Mesenteric fat pad (tissue), 1 donor: ENCODE measurements around the gene TET2. TPM values are rescaled to one million over a fixed set of nuclear protein-coding genes. Genes with fewer than 3 reads are reported as not detected.

ENCODE experiments used
- DNase-seq: peaks from one replicate; pipeline ENCODE4 v3.0.0-alpha.2; 2020; ENCODE audit warnings: low spot score
- long read RNA-seq: library from polyadenylated mRNA; unstranded; transcript quantifications from one replicate; pipeline ENCODE4 v2.0.0, GENCODE V29; 2020
- total RNA-seq: library from RNA; stranded (reverse); fragmentation: NEBNext Ultra II Directional; extraction: Animal tissue kit (Norgen Biotek cat#: 25700); gene quantifications from one replicate; pipeline ENCODE4 v1.2.1, GENCODE V29; 2021
- donor health status: DM: yes; HTN: yes; CAD: no.

The TET2 gene
- total RNA-seq, result 23.9 TPM
- long read RNA-seq, partial matches to known transcripts, result 24 of 25 reads
- long read RNA-seq, other reads (novel, unspliced or antisense), result 1 of 25 reads

DNA sequence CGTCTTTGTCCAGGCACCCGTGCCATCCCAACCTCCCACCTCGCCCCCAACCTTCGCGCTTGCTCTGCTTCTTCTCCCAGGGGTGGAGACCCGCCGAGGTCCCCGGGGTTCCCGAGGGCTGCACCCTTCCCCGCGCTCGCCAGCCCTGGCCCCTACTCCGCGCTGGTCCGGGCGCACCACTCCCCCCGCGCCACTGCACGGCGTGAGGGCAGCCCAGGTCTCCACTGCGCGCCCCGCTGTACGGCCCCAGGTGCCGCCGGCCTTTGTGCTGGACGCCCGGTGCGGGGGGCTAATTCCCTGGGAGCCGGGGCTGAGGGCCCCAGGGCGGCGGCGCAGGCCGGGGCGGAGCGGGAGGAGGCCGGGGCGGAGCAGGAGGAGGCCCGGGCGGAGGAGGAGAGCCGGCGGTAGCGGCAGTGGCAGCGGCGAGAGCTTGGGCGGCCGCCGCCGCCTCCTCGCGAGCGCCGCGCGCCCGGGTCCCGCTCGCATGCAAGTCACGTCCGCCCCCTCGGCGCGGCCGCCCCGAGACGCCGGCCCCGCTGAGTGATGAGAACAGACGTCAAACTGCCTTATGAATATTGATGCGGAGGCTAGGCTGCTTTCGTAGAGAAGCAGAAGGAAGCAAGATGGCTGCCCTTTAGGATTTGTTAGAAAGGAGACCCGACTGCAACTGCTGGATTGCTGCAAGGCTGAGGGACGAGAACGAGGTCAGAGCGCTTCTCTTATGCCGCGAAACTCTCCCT lies at the start of gene TET2:
TET2 (plus strand) TSS at position 601 of the 740 bp plus-strand sequence. CDS start 87,067 bp downstream, outside the sequence.
- peak; percentile 93 for DNase-seq

DNA sequence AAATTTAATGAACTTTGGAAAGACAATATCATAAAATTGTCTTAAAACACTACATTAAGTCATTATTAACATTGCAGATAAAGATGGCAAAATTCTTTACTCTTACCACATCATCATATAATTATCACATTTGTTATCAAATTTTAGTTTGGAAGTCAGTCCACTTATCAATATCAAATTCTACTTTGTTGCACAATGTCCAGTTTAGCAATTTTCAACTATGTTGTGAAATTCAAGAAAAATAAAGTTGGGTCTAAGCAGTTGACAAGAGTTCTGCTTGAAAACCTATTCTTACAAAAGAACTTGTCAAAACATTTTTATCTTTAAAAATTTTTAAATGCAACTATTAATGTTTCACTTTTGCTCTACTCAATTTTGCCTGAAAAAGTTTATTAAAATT lies 44.7 kb upstream of the TET2 start:
- no peak for DNase-seq

GRCh38 chr4:105106426-105106825 lies 40.2 kb upstream of the TET2 start:
- no peak for DNase-seq

DNA sequence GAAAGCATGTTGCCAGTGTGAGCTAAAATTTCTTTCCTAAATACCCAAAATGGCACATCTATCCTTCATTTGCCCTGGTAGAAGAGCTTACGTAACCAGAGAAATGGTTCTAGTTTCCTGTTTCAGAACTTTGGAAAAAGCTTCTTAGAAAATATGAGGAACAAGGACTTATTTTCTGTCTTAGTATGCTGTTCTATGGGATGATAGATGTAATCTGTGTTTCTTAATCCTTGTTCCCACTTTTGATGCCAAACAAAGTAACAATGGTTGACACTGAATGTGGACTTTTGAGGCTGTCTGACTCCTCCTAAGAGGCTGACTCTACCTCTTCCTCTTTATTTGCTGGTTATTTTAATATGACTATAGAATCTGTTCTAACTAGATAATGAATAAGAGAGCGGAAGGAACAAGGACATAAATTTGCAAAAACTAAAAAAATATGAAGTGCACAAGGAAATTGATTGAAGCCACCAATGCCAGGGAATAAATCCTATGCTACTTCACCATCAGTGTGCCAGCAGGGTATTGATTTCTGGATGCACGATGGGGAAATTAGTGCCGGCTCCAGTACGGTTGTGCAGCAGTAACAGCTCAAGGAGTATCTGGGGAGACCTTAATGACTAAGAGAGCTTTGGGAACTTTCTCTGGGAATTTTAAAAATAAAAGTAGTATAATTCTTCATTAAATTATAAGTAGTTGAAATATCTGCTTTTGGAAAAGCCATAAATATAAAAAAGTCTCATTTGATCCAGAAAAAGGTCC lies 39.4 kb upstream of the TET2 start:
- DNase-seq, result no peak

- no peak for DNase-seq
Measured at GRCh38 chr4:105108971-105109370, 37.7 kb upstream of the TET2 start.

GRCh38 chr4:105112274-105112673 lies 34.4 kb upstream of the TET2 start:
- DNase-seq, result no peak

- DNase-seq, result no peak
Measured at GRCh38 chr4:105113800-105114199, 32.9 kb upstream of the TET2 start.

DNA sequence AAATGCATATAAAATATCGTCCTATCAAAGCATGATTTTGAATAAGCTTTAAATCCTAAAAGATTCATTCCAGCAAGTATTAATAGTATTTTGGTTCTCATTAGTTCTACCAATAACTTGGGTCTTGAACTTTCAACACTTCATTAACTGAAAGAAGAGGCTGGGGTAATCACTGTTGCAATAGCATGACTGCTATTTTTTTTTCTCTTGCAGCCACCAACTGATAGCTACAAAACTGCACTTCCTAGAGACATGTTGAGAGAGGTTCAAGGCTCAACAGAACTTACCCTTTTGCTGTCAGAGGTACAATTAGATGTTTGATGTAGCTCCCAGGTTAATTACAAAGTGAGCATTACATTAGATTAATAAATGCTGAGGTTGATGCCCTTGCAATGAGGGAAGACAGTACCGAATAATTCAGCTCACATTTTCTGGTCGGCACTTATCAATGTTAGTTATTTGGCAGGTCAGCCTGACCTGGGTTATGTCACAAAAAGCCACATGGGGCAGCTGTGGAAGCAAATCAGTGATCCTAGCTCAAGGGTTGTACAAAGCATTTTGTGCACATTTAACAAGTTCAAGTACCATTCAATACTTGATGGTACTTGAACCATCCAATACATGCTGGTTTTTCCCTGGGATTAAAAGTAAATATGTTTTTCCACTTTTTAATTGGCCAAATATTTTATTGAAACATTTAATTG lies 29.9 kb upstream of the TET2 start:
- DNase-seq, result no peak

DNA sequence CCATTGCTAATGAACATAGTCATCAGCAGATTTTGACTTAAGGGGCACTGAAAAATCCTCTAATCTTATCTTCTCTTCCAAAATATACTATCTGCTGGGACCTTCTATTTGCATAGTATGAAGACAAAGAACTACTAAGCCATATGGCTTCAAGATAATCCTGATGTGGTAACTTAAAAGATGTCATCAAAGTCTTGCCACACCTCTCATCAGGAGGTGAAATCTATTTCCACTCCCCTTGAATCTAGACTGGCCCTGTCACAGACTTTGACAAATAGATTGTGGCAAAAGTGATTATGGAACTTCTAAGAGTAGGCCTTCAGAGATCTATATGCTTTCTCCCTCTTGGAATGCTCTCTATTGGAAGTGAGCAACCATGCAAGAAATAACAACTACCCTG lies 27.3 kb upstream of the TET2 start:
- DNase-seq, result no peak

GRCh38 chr4:105120626-105121025 lies 26.1 kb upstream of the TET2 start:
- no peak for DNase-seq

GRCh38 chr4:105122350-105122749 lies 24.3 kb upstream of the TET2 start:
- no peak for DNase-seq

DNA sequence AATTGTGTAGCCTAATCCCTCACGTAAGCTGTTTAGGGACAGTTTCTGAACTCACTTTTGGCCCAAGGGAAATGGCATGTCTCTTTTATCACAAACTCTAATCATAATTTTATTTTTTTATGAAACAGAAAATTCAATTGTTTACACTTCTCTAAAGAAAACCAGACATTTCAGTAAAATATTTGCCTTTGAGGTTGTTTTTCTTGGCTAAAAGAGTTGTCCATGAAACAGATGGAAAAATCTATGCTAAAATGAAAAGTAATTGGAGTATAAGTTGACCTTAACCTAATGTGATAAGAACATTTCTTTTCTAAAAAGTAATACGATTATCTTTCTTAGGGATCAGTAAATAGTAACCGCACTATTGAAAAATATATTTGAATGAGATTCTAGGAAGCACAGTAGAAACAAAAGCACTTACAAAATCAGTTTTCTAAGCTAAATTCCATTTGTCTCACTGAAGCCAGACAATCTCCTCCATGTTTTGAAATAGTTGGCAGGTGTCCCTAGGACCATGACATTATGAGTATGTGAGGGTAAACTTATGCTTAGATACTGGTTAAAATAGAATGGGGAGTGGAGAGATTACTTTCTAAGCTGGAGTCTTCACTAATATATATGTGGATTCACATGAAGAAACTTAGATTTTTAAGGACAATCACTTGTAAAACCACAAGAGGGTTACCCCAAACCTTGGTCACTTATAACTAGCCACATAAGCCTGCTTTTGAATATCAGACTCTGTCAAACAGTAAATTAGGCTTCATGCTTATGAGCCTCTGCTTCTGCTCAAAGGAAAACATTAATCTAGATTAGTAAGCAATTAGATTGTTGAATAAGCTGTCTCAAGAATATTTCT lies 20.1 kb upstream of the TET2 start:
- DNase-seq, result no peak

GRCh38 chr4:105127170-105127445 lies 19.6 kb upstream of the TET2 start:
- DNase-seq, result no peak

DNA sequence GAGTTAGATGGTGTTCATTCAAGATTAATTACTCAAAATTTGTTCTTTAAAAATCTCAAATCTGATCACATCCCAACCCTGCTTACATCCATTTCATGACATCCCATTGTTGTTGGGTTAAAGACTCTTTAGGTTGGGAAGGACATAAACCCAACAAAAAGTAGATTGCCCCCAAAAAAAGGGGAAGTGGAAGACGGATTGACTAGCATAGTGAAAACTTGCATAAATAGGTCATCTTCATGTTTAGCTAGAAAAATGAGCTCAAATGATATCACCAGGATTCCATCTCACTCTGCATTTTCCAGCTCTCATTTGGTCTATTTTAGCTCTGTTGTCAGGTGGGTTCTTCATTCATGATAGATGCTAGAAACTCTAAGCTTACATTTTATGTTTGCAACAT lies 18.5 kb upstream of the TET2 start:
- DNase-seq, result no peak

DNA sequence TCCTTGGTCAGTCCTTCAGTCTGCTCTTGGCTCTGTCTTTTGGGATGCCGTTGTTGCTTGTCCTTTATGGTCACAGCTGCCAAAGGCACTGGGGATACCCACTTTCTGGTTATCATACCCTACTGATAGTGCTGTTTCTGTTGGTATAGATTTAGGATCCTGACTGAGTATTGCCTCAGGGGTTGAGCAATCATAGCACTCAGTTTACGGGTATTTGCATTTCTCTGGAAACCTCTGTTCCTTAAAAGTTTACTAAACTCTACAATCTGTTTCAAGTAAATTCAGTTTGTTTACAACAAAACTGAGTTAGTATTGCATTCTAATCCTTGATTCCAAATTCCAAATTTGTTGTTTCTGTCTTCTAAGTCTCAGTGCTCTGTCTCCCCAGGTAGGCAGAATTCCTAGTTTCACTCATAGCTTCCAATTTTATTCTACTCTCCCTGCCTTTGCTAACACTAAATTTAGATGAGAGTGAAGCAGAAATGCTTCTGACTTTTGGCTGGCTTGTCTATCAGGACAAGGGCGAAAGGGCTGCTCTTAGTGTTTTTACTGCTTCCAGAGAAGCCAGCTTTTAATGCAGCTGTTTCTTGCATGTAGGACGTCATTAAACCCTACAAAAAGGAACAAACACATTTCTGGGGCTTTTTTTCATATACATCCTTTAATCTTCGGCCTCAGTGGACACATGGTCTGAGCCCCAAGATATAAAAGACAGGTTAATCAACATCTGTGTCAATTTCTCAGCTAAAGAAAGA lies 17.2 kb upstream of the TET2 start:
- DNase-seq, result no peak

GRCh38 chr4:105130945-105131344 lies 15.7 kb upstream of the TET2 start:
- DNase-seq, result no peak

DNA sequence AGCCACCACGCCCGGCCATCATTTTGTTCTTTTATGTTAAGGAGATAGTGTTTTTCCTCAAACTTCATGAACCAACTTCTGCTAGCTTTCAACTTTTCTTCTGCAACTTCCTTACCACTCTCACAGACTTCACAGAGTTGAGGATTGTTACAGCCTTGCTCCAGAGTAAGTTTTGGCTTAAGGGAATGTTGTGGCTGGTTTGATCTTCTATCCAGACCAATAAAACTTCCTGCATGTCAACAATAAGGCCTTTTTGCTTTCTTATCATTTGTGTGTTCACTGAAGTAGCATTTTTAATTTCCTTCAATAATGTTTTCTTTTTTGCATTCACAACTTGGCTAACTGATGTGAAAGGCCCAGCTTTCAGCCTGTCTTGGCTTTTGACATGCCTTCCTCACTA lies 12.7 kb upstream of the TET2 start:
- no peak for DNase-seq

DNA sequence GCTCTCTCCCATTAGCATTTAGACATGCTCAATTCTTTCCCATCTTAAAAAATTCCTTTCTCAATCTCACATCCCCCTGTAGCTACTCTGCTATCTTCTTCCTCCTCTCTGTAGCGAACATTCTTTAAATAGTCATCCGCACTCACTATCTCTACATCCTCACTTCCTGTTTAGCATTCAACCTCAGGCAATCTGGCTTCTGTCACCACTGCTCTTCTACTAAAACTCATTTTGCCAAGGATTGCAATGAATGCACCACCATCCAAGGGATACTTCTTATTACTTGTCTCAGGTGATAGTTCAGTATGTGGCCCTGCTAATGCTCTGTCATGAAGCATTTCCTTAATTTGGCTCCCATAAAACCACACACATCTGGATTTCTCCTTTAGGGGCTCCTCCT lies 10.9 kb upstream of the TET2 start:
- no peak for DNase-seq

- no peak for DNase-seq
Measured at GRCh38 chr4:105137121-105137875, 9.4 kb upstream of the TET2 start.

DNA sequence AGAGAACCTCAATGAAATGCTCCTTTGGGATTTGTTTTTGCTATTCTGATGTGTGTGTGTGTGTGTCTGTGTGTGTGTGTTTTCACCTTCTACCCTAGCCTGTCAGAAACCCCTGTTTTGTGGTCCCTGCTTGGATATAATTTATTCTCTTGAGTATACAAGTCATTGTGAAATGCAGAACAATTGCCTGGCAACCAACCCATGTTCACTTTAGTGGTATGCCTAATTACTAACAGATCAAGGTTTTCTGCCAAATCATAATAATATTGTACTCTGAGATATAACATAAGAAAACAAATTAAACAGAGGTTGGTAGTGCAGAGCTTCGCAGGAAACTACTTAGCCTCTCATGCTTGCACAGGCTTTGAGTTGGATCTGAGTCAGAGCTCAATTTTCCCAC lies 7.0 kb upstream of the TET2 start:
- no peak for DNase-seq
